Transverse colon (tissue), 3 donors: ENCODE results near the gene G6PC2.

Source experiments
- CTCF ChIP-seq, 5 experiments: fragments of 200-600 bp in 3 of 5; fragments of 450-650 bp in 2 of 5; sonication (generic) in 3 of 5; IDR thresholded peaks; 1 replicate in 2 of 5; 2 replicates in 3 of 5; pipeline ENCODE4 v1.5.1; 2016 to 2017; ENCODE audit warnings: antibody characterized with exemption in 5 of 5, inconsistent platforms in 3 of 5, mild to moderate bottlenecking in 2 of 5, moderate library complexity in 1 of 5
- POLR2A ChIP-seq: fragments of 450-650 bp; IDR thresholded peaks from one replicate; pipeline ENCODE4 v1.6.1; 2016; ENCODE audit warnings: antibody characterized with exemption, mild to moderate bottlenecking, moderate library complexity

- TF ChIP-seq CTCF (IDR thresholded peaks at IDR 0.05) (no peak), POLR2A (no peak)
Measured at GRCh38 chr2:168939061-168939460, 38.0 kb downstream of the G6PC2 start.
